GM18907 (cell line): Measurements from ENCODE around the gene CFAP57.

ENCODE experiments used
- ATAC-seq: cut with Tn5 transposase; IDR thresholded peaks from one replicate; pipeline ENCODE4 v1.9.1; 2021; ENCODE audit warnings: mild to moderate bottlenecking, moderate library complexity; ENCODE audit not compliant: unreplicated experiment

CFAP57 gene

DNA sequence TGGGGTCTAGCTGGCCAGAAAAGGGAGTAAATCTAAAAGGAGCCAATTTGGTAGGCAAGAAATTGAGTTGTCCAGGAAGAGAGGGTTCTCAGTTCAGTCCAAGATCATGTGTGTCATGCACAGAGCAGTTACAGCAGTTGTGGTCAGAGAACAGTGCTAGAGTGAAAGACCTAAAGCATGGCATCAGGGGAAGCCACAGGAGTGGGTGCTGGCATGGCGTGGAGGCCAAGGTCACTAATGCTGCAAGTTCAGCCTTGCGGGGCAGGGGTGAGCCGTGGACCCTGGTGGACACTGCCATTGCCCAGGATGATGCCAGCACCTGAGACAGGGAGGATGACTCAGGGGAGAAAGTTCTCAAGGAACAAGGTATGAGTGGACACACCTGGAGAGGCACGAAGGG lies 81.0 kb downstream of the CFAP57 start:
- no peak for ATAC-seq

GRCh38 chr1:43253876-43254275 lies 81.7 kb downstream of the CFAP57 start:
- ATAC-seq: no peak

DNA sequence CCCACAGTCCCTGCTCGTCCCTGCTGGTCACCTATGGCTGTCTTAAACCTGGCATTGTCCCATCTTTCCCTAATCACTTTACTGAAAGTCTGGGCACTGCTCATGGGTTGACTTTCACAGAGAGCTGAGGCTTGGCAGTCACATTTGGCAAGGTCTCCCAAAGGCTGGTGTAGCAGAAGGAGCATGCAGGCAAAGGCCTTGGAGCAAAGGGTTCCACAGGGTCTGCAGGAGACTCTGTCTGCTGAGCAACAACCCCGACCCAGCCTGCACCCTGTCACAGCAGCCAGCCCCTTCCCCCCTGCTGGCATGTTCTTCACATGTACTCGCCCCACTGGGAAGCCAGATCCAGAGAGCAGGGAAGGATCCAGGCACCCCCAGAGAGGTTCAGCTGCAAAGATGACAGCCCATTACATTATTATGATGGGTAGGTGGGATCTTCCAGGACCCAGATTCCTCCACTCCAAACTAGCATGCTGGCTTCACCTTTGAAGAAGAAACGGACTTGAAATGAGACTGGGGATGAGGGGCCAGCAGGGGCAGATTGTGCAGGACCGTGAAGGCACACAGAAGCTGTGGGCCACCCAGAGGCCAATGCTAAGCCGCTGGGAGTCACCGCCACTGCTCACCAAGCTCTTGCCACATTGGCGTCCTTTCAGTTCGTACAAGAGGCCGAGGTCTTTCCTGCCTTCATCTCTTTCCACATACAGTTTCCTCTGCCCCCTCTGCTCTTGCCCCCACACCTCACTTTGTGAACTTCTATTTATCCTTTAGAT lies 83.5 kb downstream of the CFAP57 start:
- no peak for ATAC-seq

- no peak for ATAC-seq
Observed at GRCh38 chr1:43256675-43257570, 84.8 kb downstream of the CFAP57 start.

- ATAC-seq: no peak
Observed at GRCh38 chr1:43258370-43258769, 86.2 kb downstream of the CFAP57 start.

DNA sequence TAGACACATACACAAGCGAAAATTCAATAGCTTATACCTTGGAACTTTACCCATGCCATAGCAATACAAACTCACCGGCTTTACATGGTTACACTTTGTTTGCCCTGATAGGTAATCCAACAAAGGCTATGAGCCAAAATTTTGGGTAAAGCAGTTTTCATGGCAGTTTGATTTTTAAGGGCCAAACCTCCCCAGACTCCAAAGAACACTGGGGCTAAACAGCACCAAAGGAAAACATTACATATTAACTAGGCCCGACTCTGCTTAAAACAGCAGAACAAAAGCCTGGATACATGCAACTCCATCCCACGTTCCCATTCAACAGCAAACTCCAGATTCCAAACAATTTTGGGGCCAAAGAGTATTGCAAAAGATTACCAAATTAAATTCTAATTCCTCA lies 93.3 kb downstream of the CFAP57 start:
- ATAC-seq: no peak

DNA sequence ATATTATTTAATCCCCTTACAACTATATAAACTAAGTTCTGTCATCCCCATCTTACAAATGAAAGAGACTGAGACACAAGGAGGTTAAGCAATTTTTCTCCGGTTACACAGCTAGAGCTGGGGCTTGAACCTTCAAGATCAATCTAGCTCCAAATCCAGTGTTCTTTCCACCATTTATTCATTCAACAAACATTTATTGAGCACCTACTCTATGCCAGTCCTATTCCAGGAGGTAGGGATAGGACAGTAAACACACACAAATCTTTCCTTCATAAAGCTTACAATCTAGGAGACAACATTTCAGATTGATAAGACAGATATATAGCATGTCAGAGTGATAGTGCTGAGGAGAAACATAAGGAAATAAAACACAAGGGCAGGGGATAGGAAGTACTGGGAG lies 94.8 kb downstream of the CFAP57 start:
- no peak for ATAC-seq

DNA sequence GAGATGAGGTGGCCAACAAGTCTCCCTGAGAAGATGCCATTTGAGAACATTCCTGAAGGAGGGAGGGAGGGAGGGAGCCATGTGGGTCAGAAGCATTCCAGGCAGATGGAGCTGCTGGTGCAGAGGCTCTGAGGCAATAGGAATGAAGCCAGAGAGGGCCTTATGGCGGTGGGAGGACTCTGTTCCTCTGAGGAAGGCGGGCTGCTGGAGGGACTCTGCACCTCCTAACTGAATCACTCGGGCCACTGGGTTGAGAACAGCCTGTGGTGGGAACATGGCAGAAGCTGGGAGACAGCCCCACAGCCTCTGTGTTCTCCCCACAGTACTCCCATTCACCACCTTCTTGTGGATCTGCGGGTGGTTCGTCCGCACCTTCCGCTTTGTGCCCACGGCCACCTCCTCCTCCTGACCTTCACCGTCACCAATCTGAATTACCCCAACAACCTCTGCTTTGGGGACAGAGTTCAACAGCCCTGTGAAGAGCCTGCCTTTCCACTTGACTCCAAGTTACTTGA lies 95.2 kb downstream of the CFAP57 start:
- no peak for ATAC-seq

DNA sequence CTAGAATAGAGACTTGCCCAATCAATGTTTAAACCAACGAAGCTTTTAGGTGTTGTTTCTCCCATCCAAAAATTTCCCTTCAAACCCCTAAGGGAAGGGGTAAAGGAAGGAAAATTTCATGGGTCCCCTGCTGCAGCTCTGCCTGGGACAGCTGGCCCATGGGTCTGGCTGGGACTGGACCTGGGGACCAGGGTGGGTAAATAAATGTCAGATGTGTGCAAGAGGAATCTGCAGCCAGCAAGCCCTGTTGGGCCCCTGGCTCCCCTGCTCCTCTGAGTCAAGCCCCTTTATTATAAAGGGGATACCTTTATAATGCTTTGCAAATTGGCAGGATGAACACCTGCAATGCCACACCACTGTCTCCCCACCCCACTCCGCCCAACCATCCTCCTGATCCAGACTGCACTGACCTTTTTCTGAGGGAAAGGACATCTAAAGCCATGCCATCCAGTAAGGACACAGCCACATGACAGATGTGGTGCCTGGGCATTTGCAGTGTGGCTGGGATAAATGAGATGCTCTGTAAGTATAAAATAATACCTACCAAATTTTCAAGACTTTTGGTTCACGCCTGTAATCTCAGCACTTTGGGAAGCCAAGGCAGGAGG lies 95.8 kb downstream of the CFAP57 start:
- ATAC-seq: no peak

GRCh38 chr1:43269627-43270375 lies 97.7 kb downstream of the CFAP57 start, which contains the start of gene TMEM125:
Gene TMEM125, plus strand, starts transcription at chr1:43269983. Its CDS starts 2,740 bp downstream, at chr1:43272723.
- no peak for ATAC-seq

DNA sequence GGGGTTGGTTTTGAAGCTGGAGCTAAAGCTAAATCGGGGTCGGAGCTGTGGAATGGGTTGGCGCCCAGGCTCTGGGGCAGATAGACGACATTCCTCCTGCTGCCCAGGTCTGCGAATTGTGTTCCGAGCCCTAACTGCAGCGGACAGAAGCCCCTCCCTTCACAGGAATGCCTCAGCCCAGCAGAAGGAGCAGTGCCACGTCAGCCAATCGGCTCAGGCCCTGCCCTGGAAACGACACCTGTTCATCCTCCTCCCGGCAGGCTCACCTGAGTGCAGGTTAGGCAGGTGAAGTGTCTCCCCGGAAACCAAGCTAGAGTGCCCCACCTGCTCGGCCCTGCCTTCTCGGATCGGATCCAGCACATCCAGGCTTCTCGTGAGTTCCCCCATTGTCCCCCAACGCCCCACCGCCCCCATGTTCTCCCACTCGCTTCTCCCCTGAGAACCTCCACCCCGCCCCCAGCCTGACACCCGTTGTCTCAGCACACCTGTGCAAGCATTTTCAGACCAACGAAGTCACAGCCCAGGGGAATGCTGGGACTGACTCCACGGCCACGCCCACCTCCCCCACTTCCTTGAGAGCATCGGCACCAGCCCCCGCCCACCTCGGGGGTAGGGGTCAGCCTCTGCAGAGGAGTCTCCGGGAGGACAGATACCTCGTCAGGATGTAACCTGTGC lies 98.4 kb downstream of the CFAP57 start:
- no peak for ATAC-seq

GRCh38 chr1:43271186-43272118 lies 99.3 kb downstream of the CFAP57 start:
- ATAC-seq: no peak

GRCh38 chr1:43272161-43272560 lies 100.0 kb downstream of the CFAP57 start:
- ATAC-seq: no peak

- ATAC-seq: no peak
Observed at GRCh38 chr1:43272576-43273571, 100.7 kb downstream of the CFAP57 start.

- ATAC-seq: no peak
Observed at GRCh38 chr1:43273708-43274107, 101.6 kb downstream of the CFAP57 start.

DNA sequence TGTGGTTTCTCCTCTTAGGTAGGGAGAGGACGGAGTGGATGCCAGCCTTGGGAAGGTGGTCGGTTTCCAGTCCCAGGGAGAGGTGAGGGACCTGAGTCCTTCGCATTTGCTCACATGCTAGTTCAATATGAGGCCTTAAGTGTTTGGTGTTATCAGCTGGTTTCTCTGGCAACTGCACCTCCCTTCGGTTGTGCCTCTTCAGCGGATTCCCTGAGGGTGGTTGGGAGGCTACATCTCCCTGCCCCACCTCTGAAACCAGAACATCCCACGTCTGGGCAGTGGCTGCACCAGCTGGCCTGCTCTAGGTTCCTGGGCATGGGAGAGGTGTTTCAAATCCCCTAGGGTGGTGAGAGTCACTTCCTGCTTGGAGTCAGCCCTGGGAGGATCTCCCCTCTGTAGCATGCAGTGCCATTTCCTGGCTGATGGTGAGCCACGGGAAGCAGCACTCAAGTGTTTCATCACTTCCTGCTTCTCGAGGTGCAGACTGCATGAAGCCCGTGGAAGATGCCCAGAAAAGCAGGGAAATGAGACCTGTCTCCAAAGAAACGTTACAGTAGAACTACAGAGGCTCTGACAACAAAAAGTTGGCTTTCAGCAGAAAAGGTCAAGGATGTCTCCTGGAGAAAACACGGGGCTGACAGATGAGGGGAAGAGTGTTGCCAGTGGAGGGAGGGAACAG lies 102.1 kb downstream of the CFAP57 start:
- no peak for ATAC-seq

- no peak for ATAC-seq
Observed at GRCh38 chr1:43274804-43275180, 102.7 kb downstream of the CFAP57 start.
